SK-N-SH treated with all-trans-retinoic acid at 6 μM for 48 hours (cell line): Measurements from ENCODE around the gene GFRAL.

Experiments
- CREB5 ChIP-seq: fragments of 250-450 bp; sonication (Bioruptor Pico); IDR thresholded peaks from 2 replicates; pipeline ENCODE4 v1.5.1; 2020; ENCODE audit warnings: low read depth, mild to moderate bottlenecking, moderate library complexity
- CSDC2 ChIP-seq: fragments of 250-450 bp; sonication (Bioruptor Pico); IDR thresholded peaks from 2 replicates; pipeline ENCODE4 v1.5.0; 2020; ENCODE audit warnings: mild to moderate bottlenecking, moderate library complexity
- CSRNP3 ChIP-seq: fragments of 250-450 bp; sonication (Bioruptor Pico); IDR thresholded peaks from 2 replicates; pipeline ENCODE4 v1.5.1; 2021; ENCODE audit warnings: mild to moderate bottlenecking, moderate library complexity
- ESRRG ChIP-seq: fragments of 250-450 bp; sonication (Bioruptor Pico); IDR thresholded peaks from 2 replicates; pipeline ENCODE4 v1.6.1; 2021; ENCODE audit warnings: mild to moderate bottlenecking
- OSR1 ChIP-seq: fragments of 250-450 bp; sonication (Bioruptor Pico); IDR thresholded peaks from 2 replicates; pipeline ENCODE4 v1.8.0; 2022; ENCODE audit warnings: moderate library complexity, mild to moderate bottlenecking, inconsistent platforms
- RARB ChIP-seq: fragments of 250-450 bp; sonication (Bioruptor Pico); IDR thresholded peaks from 2 replicates; pipeline ENCODE4 v1.8.0; 2021; ENCODE audit warnings: mild to moderate bottlenecking, moderate library complexity
- ZFP3 ChIP-seq: fragments of 250-450 bp; sonication (Bioruptor Pico); IDR thresholded peaks from 2 replicates; pipeline ENCODE4 v1.5.0; 2020; ENCODE audit warnings: mild to moderate bottlenecking, moderate library complexity
- ZFP30 ChIP-seq: fragments of 450-650 bp; formaldehyde crosslinking; IDR thresholded peaks from 2 replicates; pipeline ENCODE4 v1.5.0; 2022; ENCODE audit warnings: mild to moderate bottlenecking, moderate library complexity
- ZNF70 ChIP-seq: fragments of 450-650 bp; formaldehyde crosslinking; IDR thresholded peaks from 2 replicates; pipeline ENCODE4 v1.5.0; 2020; ENCODE audit warnings: mild to moderate bottlenecking, moderate library complexity
- ZNF8 ChIP-seq: fragments of 450-650 bp; formaldehyde crosslinking; IDR thresholded peaks from 2 replicates; pipeline ENCODE4 v1.5.0; 2020; ENCODE audit warnings: mild to moderate bottlenecking, moderate library complexity
- TF ChIP-seq, protein P1 (sequence below): fragments of 250-450 bp; sonication (Bioruptor Pico); IDR thresholded peaks from 2 replicates; pipeline ENCODE4 v1.8.0; 2021; ENCODE audit warnings: low read depth, mild to moderate bottlenecking, moderate library complexity, borderline replicate concordance
- TF ChIP-seq, protein P2 (sequence below): fragments of 250-450 bp; sonication (Bioruptor Pico); IDR thresholded peaks from 2 replicates; pipeline ENCODE4 v1.8.0; 2020; ENCODE audit warnings: mild to moderate bottlenecking, moderate library complexity, borderline replicate concordance
- TF ChIP-seq, protein P3 (sequence below): fragments of 250-450 bp; sonication (Bioruptor Pico); IDR thresholded peaks from 2 replicates; pipeline ENCODE4 v1.5.0; 2020; ENCODE audit warnings: mild to moderate bottlenecking, moderate library complexity

- TF ChIP-seq, protein P1, sequence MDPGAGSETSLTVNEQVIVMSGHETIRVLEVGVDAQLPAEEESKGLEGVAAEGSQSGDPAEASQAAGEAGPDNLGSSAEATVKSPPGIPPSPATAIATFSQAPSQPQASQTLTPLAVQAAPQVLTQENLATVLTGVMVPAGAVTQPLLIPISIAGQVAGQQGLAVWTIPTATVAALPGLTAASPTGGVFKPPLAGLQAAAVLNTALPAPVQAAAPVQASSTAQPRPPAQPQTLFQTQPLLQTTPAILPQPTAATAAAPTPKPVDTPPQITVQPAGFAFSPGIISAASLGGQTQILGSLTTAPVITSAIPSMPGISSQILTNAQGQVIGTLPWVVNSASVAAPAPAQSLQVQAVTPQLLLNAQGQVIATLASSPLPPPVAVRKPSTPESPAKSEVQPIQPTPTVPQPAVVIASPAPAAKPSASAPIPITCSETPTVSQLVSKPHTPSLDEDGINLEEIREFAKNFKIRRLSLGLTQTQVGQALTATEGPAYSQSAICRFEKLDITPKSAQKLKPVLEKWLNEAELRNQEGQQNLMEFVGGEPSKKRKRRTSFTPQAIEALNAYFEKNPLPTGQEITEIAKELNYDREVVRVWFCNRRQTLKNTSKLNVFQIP (CRISPR knock-in tag), result no peak
- no peak for TF ChIP-seq ZFP30 (CRISPR knock-in tag)
- TF ChIP-seq, protein P2, sequence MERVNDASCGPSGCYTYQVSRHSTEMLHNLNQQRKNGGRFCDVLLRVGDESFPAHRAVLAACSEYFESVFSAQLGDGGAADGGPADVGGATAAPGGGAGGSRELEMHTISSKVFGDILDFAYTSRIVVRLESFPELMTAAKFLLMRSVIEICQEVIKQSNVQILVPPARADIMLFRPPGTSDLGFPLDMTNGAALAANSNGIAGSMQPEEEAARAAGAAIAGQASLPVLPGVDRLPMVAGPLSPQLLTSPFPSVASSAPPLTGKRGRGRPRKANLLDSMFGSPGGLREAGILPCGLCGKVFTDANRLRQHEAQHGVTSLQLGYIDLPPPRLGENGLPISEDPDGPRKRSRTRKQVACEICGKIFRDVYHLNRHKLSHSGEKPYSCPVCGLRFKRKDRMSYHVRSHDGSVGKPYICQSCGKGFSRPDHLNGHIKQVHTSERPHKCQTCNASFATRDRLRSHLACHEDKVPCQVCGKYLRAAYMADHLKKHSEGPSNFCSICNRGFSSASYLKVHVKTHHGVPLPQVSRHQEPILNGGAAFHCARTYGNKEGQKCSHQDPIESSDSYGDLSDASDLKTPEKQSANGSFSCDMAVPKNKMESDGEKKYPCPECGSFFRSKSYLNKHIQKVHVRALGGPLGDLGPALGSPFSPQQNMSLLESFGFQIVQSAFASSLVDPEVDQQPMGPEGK, result no peak
- no peak for TF ChIP-seq ZFP3 (CRISPR knock-in tag)
- TF ChIP-seq ZNF70 (CRISPR knock-in tag), result no peak
- no peak for TF ChIP-seq ZNF8 (CRISPR knock-in tag)
- no peak for TF ChIP-seq CSRNP3 (CRISPR knock-in tag)
- TF ChIP-seq CSDC2 (CRISPR knock-in tag), result no peak
- TF ChIP-seq ESRRG (CRISPR knock-in tag), result no peak
- no peak for TF ChIP-seq CREB5 (CRISPR knock-in tag)
- no peak for TF ChIP-seq OSR1 (CRISPR knock-in tag)
- no peak for TF ChIP-seq RARB (CRISPR knock-in tag)
- TF ChIP-seq, protein P3, sequence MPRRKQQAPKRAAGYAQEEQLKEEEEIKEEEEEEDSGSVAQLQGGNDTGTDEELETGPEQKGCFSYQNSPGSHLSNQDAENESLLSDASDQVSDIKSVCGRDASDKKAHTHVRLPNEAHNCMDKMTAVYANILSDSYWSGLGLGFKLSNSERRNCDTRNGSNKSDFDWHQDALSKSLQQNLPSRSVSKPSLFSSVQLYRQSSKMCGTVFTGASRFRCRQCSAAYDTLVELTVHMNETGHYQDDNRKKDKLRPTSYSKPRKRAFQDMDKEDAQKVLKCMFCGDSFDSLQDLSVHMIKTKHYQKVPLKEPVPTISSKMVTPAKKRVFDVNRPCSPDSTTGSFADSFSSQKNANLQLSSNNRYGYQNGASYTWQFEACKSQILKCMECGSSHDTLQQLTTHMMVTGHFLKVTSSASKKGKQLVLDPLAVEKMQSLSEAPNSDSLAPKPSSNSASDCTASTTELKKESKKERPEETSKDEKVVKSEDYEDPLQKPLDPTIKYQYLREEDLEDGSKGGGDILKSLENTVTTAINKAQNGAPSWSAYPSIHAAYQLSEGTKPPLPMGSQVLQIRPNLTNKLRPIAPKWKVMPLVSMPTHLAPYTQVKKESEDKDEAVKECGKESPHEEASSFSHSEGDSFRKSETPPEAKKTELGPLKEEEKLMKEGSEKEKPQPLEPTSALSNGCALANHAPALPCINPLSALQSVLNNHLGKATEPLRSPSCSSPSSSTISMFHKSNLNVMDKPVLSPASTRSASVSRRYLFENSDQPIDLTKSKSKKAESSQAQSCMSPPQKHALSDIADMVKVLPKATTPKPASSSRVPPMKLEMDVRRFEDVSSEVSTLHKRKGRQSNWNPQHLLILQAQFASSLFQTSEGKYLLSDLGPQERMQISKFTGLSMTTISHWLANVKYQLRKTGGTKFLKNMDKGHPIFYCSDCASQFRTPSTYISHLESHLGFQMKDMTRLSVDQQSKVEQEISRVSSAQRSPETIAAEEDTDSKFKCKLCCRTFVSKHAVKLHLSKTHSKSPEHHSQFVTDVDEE (CRISPR knock-in tag), result no peak
Measured at GRCh38 chr6:55397986-55398385, 70.7 kb downstream of the GFRAL start.
